ENCODE data around the gene P2RX1.

DNA sequence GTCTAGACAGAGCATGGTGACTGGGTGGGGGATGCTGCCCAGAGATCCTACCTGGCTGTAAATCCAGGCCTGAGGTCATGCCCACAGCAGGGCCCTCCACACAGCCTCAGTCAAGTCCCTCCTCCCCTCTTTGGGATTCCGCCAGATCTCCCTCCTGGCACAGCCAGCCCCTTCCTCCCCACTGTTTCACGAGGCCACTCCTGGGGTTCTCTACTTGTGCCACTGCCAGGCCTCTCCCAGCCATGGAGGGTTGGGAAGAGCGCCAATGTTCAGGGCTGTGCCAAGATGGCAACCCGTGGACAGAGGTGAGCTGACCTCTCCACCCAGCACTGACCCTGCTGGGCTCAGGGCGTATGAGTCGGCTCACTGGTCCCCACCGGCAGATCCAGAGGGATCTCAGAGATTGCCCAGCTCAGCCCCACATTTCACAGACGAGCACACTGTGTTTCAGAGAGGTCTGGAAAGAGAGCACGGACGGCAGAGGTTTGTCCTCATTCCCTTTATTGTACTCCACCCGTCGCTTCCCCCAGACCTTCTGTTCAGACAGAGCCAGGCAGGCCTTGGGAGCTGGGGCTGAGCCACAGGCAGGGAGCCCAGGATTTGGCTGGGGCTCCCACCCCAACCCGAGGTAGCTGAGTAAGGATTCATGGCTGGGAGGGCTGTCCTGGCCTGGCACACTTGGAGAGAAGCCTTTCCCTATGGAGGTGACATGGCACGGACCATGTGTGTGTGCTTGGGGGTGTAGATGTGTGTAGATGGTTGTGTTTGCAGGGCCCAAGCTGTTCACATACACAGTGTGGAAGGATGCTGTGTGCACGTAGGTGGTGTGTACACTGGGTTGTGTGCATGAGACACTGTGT is 19.9 kb downstream of the P2RX1 start:
- no peak for TF ChIP-seq CTCF (IDR thresholded peaks at IDR 0.05)
- no peak for TF ChIP-seq POLR2A (IDR thresholded peaks at IDR 0.05)

All from esophagus squamous epithelium (tissue), 4 donors.